ENCODE results near the gene ARL5C. TPM values are rescaled to one million over a fixed set of nuclear protein-coding genes. Genes with fewer than 3 reads are reported as not detected.

Gene ARL5C, protein sequence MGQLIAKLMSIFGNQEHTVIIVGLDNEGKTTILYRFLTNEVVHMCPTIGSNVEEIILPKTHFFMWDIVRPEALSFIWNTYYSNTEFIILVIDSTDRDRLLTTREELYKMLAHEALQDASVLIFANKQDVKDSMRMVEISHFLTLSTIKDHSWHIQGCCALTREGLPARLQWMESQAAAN
- 0.06 TPM in 1 of 5 replicates, not detected in the others for total RNA-seq (2022; extraction: Qiagen RNA extraction; ENCODE audit: low read depth)

DNA sequence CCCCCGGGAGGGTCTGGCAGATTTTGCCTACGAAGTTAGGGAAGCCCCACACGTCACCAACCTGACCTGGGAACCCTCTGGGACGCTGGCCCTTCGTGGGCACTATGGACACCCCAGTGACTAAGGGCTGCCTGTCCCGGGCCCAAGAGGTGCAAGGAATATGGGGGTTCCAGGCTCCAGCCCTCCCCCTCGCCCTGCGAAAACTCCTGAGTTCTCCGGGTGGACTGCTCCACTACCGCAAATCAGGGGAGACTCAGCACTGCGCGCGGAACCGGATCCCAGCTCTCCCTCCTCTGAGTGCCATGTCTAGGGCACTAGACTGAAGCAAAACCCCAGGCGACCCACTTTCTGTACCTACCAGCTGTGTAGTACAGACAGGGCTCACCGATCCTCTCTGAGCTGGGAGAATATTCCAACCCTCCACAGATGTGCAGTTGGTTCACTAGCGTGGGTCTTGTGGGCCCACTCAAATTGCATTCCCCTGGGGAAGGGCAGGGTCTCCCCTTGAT is at the start of gene ARL5C:
TSS of gene ARL5C (minus strand) at position 321 of the 509 bp plus-strand sequence. CDS start 401 bp downstream, outside the sequence.

DNA sequence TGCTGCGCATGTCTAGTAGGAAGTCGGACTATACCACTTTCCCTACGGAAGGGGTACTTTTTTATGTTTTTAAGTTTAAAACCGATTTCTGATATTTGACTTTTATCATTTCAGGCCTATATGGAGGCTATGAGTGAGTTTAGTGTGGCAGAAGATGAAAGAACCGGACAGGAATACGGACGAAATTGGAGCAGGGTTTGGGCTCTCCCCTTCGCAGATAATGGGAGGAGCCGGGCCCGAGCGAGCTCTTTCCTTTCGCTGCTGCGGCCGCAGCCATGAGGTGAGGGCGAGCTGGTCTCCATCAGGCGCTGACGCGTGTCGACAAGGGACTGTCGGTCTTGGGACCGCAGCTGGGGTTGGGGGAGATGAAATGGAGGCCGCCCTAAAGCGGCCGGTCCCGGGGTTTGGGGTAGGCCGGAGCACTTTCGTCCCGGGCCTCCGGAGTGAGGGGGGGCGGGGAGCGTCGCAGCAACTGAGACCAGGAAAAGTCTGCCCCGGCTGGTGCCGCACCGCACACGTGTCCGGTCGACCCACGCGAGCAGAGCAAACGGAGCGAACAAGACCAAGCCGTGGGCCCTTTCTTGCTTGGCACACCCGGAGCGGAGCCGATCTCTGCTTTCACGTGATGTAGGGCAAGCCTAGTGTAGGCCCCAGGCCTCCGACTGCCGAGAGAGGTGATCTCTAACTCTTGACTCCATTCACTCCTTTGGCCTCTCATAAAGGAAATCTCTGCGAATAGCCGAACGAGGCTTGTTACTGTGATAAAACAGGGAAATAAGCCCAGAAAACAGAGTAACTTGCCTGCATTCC is 34.3 kb upstream of the ARL5C start, which contains the start of gene RPL19:
TSS of gene RPL19 (plus strand) at position 214 of the 810 bp plus-strand sequence. CDS start at position 276, 62 bp downstream.

DNA sequence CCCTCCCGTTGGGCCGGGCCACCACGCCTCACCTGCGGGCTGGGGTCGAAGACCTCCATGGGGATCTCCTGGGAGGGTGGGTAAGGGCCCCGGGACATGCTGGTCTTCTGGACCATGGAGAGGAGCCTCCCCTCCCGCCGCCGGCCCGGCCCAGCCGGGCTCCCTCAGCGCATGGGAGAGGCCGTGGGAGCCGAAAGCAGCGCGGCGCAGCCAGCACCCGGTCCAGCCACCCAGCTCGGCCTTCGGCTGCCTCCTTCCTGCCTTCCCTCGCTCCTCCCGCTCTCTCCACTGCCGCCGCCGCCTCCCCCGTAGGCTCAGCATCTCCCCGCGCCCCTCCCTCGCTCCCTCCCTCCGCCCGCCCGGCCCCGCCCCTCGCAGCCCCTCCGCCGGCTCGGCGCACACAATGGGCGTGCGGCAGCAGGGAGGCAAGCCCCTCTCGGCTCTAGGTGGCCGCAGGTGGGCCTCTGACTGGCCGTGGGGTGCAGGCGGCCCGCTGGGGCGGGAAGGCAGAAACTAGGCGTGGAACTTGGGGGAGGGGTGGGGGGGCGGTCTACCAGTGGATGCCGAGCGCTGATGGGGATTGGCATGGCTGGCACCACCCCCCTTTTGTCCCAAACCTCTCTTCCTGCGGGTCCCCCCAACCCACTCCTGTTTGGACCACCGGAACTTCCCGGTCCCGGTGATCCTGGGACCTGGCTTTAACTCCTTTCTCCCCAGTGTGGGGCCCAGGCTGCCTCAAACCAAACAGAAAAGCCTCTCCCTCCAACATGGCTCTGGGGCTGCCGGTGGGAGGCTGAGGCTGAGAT is 31.6 kb upstream of the ARL5C start, which contains the start of gene CACNB1:
TSS of gene CACNB1 (minus strand) at position 290 of the 806 bp plus-strand sequence. CDS start at position 116, 174 bp downstream.

DNA sequence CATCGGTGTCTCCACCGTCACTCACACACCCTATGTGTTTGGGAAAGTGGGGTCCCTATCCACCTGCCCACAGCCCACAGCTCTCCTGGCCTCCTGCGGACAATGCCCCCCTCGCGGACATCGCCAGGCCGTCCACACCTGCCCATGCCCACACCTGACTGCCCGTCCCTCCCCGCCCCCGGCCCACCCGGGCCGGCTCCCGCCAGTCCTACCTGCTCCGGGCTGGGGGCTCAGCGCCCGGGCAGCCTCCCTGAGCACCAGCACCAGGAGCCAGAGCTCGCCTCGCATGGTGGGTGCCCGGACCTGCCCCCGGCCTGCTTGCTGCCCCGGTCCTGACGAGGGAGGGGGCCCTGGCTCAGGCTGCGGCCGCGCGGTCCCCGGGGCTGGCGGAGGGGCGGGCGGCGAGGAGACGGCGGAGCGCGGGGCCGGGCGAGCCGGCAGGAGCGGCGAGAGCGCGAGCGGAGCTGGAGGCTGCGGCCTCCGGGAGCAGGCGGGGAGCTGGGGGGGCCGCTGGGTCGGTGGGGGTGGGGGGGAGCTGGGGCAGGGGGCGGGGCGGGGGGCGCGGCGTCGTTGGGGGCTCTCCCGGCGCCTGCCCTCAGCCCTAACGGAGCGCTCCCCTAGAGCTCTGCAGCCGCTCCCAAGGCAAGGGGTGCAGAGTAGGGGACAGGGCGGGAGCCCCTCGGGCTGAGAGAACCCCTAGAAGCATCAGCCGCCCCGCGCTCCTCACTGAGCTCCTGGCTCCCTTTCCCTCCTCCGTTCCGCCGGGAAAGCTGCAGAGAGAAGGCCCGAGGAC is 14.6 kb downstream of the ARL5C start, which contains the start of gene PLXDC1:
TSS of gene PLXDC1 (minus strand) at position 488 of the 793 bp plus-strand sequence. CDS start at position 288, 200 bp downstream.

Other genes starting within 250 kb of the ARL5C start
- gene FBXO47, start 198.8 kb downstream of the ARL5C start, total RNA-seq (2022; extraction: Qiagen RNA extraction; ENCODE audit: low read depth), result not detected in 5 replicates
- 0.05 to 0.43 TPM (median 0.10 TPM) in 5 replicates for gene PLXDC1, start 14.5 kb downstream of the ARL5C start, total RNA-seq (2022; extraction: Qiagen RNA extraction; ENCODE audit: low read depth)
- gene CACNB1, start 31.5 kb upstream of the ARL5C start, total RNA-seq (2022; extraction: Qiagen RNA extraction; ENCODE audit: low read depth), result 4.7 to 6.4 TPM (median 5.0 TPM) in 5 replicates
- gene RPL19, start 34.1 kb upstream of the ARL5C start, total RNA-seq (2022; extraction: Qiagen RNA extraction; ENCODE audit: low read depth), result 3,791 to 4,052 TPM (median 3,919 TPM) in 5 replicates
- 0.81 to 1.7 TPM (median 1.3 TPM) in 5 replicates for gene STAC2, start 59.8 kb upstream of the ARL5C start, total RNA-seq (2022; extraction: Qiagen RNA extraction; ENCODE audit: low read depth)
- 6.3 to 7.8 TPM (median 7.3 TPM) in 5 replicates for gene FBXL20, start 235.5 kb upstream of the ARL5C start, total RNA-seq (2022; extraction: Qiagen RNA extraction; ENCODE audit: low read depth)

All from A549 treated with GW870086 at 1 μM for 4 hours (cell line).